HCT116 (cell line): ENCODE data around the gene LRRK1. TPM values are rescaled to one million over a fixed set of nuclear protein-coding genes. Genes with fewer than 3 reads are reported as not detected.

Experiments used
- ATAC-seq: fragments of 200-7000 bp; cut with Tn5 transposase; 2 replicates; pipeline ENCODE4 v1.9.1; 2020; ENCODE audit warnings: mild to moderate bottlenecking, moderate library complexity
- BruUV-seq: library from RNA; stranded (reverse); fragments of 400-500 nt; replicated peaks from 2 replicates; lab custom pipeline; 2021; lab: Mats Ljungman, UMichigan
- CTCF ChIA-PET: fragments of 300-600 bp; sonication (Branson Sonifier 250); formaldehyde crosslinking; loops from one replicate; lab custom pipeline; 2021; ENCODE audit warnings: antibody characterized with exemption; lab: Charles Lee
- POLR2A ChIA-PET: fragments of 300-600, 350-600 bp; sonication (Branson Sonifier 250); formaldehyde crosslinking; loops from one replicate; lab custom pipeline; 2021; ENCODE audit warnings: antibody characterized with exemption; lab: Charles Lee
- RAD21 ChIA-PET, 2 experiments: fragments of 300-600 bp; sonication (Branson Sonifier 250); formaldehyde crosslinking; loops; one replicate each; lab custom pipeline; 2023; ENCODE audit warnings: low total read pairs in 2 of 2; ENCODE audit not compliant: uncharacterized antibody in 2 of 2, unreplicated experiment in 2 of 2, low non-redundant PET in 1 of 2; lab: Charles Lee
- DNase-seq: peaks from one replicate; pipeline ENCODE4 v3.0.0-alpha.2; 2010; ENCODE audit warnings: low read depth, low spot score
- H2AFZ ChIP-seq: fragments of 200-600 bp; shearing (Covaris generic), sonication (generic); 2 replicates; pipeline ENCODE4 v1.6.1; 2017; ENCODE audit warnings: low read depth, mixed run types, mixed read lengths, antibody characterized with exemption, low read length; ENCODE audit not compliant: poor library complexity, severe bottlenecking
- H3K27ac ChIP-seq: 2 replicates; pipeline ENCODE4 v1.5.1; 2012; ENCODE audit warnings: low read depth, low read length
- H3K27me3 ChIP-seq: fragments of 200-600 bp; sonication (generic); 2 replicates; pipeline ENCODE4 v1.6.1; 2016; ENCODE audit warnings: mixed run types, low read length, mixed read lengths; ENCODE audit not compliant: insufficient read depth
- H3K36me3 ChIP-seq, 2 experiments: fragments of 200-500 bp in 1 of 2; fragments of 200-600 bp in 1 of 2; sonication (Bioruptor generic) in 1 of 2; sonication (generic) in 1 of 2; 2 replicates each; pipeline versions ENCODE4 v1.5.1 to v1.6.1; 2014 to 2016; ENCODE audit warnings: low read length in 2 of 2, inconsistent platforms in 1 of 2, mixed read lengths in 1 of 2, mixed run types in 1 of 2; ENCODE audit not compliant: insufficient read depth in 2 of 2, control insufficient read depth in 1 of 2
- H3K4me1 ChIP-seq, 2 experiments: fragments of 200-600 bp in 1 of 2; sonication (generic) in 1 of 2; 2 replicates each; pipeline versions ENCODE4 v1.5.1 to v1.6.1; 2012 to 2017; ENCODE audit warnings: low read length in 2 of 2, inconsistent platforms in 1 of 2, mild to moderate bottlenecking in 1 of 2, mixed read lengths in 1 of 2, mixed run types in 1 of 2, moderate library complexity in 1 of 2; ENCODE audit not compliant: insufficient read depth in 2 of 2, control insufficient read depth in 1 of 2
- H3K4me2 ChIP-seq: fragments of 200-600 bp; sonication (generic); 2 replicates; pipeline ENCODE4 v1.6.1; 2017; ENCODE audit warnings: mixed run types, low read length, mixed read lengths
- H3K4me3 ChIP-seq, 2 experiments: fragments of 200-600 bp in 1 of 2; sonication (generic) in 1 of 2; replicated peaks in 1 of 2; 2 replicates each; pipeline ENCODE4 v1.5.1; 2011 to 2016; ENCODE audit warnings: low read length in 2 of 2, control low read depth in 1 of 2, low read depth in 1 of 2, mild to moderate bottlenecking in 1 of 2, mixed read lengths in 1 of 2, mixed run types in 1 of 2
- H3K79me2 ChIP-seq: fragments of 200-600 bp; sonication (generic); 2 replicates; pipeline ENCODE4 v1.6.1; 2017; ENCODE audit warnings: mild to moderate bottlenecking, mixed run types, low read length, moderate library complexity, mixed read lengths; ENCODE audit not compliant: insufficient read depth
- H3K9ac ChIP-seq: fragments of 200-600 bp; sonication (generic); 2 replicates; pipeline ENCODE4 v1.6.1; 2016; ENCODE audit warnings: low read length, mixed read lengths
- H3K9me2 ChIP-seq: fragments of 200-600 bp; sonication (generic), shearing (Covaris generic); 2 replicates; pipeline ENCODE4 v1.6.1; 2017; ENCODE audit warnings: mixed run types, mild to moderate bottlenecking, moderate library complexity; ENCODE audit not compliant: insufficient read depth
- H3K9me3 ChIP-seq, 2 experiments: fragments of 200-500 bp in 1 of 2; fragments of 200-600 bp in 1 of 2; sonication (Bioruptor generic) in 1 of 2; sonication (generic) in 1 of 2; 2 replicates each; pipeline ENCODE4 v1.6.1; 2014 to 2017; ENCODE audit warnings: low read length in 2 of 2, mixed read lengths in 2 of 2, inconsistent platforms in 1 of 2, low read depth in 1 of 2, mild to moderate bottlenecking in 1 of 2, mixed run types in 1 of 2, moderate library complexity in 1 of 2; ENCODE audit not compliant: control insufficient read depth in 1 of 2, insufficient read depth in 1 of 2
- H4K20me1 ChIP-seq: fragments of 200-600 bp; sonication (generic), shearing (Covaris generic); 2 replicates; pipeline ENCODE4 v1.6.1; 2017; ENCODE audit warnings: mixed run types, mild to moderate bottlenecking, moderate library complexity; ENCODE audit not compliant: insufficient read depth
- ATF3 ChIP-seq: IDR thresholded peaks from 2 replicates; pipeline ENCODE4 v1.6.1; 2012
- CBX3 ChIP-seq: IDR thresholded peaks from 2 replicates; pipeline ENCODE4 v1.6.1; 2012; ENCODE audit warnings: low read depth
- CEBPB ChIP-seq: IDR thresholded peaks from 2 replicates; pipeline ENCODE4 v1.6.1; 2012; ENCODE audit warnings: low read depth
- EGR1 ChIP-seq: IDR thresholded peaks from 2 replicates; pipeline ENCODE4 v1.6.1; 2012; ENCODE audit warnings: low read depth
- EZH2 ChIP-seq: fragments of 200-600 bp; sonication (generic); IDR thresholded peaks from 2 replicates; pipeline ENCODE4 v1.6.1; 2017; ENCODE audit warnings: antibody characterized with exemption, mixed run types
- EZH2phosphoT487 ChIP-seq: fragments of 200-600 bp; IDR thresholded peaks from 2 replicates; pipeline ENCODE4 v1.6.1; 2018; ENCODE audit warnings: antibody characterized with exemption, borderline replicate concordance
- FOSL1 ChIP-seq: IDR thresholded peaks from 2 replicates; pipeline ENCODE4 v1.6.1; 2012; ENCODE audit warnings: low read depth
- JUND ChIP-seq: IDR thresholded peaks from 2 replicates; pipeline ENCODE4 v1.6.1; 2012
- POLR2A ChIP-seq: IDR thresholded peaks from 2 replicates; pipeline ENCODE4 v1.7.0; 2011; ENCODE audit warnings: borderline replicate concordance; ENCODE audit not compliant: insufficient read depth, insufficient read length; ENCODE audit errors: extremely low read depth
- SIN3A ChIP-seq: IDR thresholded peaks from 2 replicates; pipeline ENCODE4 v1.6.1; 2012; ENCODE audit warnings: low read depth
- SP1 ChIP-seq: IDR thresholded peaks from 2 replicates; pipeline ENCODE4 v1.6.1; 2012; ENCODE audit warnings: low read depth
- SRF ChIP-seq: IDR thresholded peaks from 2 replicates; pipeline ENCODE4 v1.6.1; 2012; ENCODE audit warnings: low read depth
- TCF7L2 ChIP-seq: IDR thresholded peaks from 2 replicates; pipeline ENCODE4 v1.7.0; 2011; ENCODE audit warnings: borderline replicate concordance, inconsistent platforms; ENCODE audit not compliant: insufficient read depth, insufficient read length; ENCODE audit errors: extremely low read depth
- YY1 ChIP-seq: IDR thresholded peaks from 2 replicates; pipeline ENCODE4 v1.6.1; 2011; ENCODE audit warnings: low read length, low read depth, moderate library complexity, mild to moderate bottlenecking; ENCODE audit not compliant: insufficient replicate concordance; ENCODE audit errors: extremely low read depth
- ZFX ChIP-seq: fragments of 450-650 bp; IDR thresholded peaks from 2 replicates; pipeline ENCODE4 v1.6.1; 2017
- ZNF274 ChIP-seq: fragments of 200-500 bp; sonication (Bioruptor generic); IDR thresholded peaks from 2 replicates; pipeline ENCODE4 v1.6.1; 2014; ENCODE audit warnings: mild to moderate bottlenecking, low read depth, low read length, inconsistent platforms
- intact Hi-C: fragments of 100-400 bp; cut with micrococcal nuclease; formaldehyde crosslinking; loops from 2 replicates; pipeline ENCODE4 v1.10.0; 2022
- total RNA-seq: library from RNA; stranded (reverse); gene quantifications from one replicate; pipeline ENCODE4 v1.2.1, GENCODE V29; 2021; ENCODE audit not compliant: unreplicated experiment
- TF ChIP-seq, protein P1 (sequence below): IDR thresholded peaks from 2 replicates; pipeline ENCODE4 v1.6.1; 2012; ENCODE audit warnings: low read depth
- TF ChIP-seq, protein P2 (sequence below): IDR thresholded peaks from 2 replicates; pipeline ENCODE4 v1.6.1; 2011; ENCODE audit warnings: mild to moderate bottlenecking, low read length, moderate library complexity; ENCODE audit not compliant: insufficient replicate concordance; ENCODE audit errors: extremely low read depth

Gene LRRK1
- total RNA-seq, 1 experiment from 2014 or later, result 21.6 TPM

DNA sequence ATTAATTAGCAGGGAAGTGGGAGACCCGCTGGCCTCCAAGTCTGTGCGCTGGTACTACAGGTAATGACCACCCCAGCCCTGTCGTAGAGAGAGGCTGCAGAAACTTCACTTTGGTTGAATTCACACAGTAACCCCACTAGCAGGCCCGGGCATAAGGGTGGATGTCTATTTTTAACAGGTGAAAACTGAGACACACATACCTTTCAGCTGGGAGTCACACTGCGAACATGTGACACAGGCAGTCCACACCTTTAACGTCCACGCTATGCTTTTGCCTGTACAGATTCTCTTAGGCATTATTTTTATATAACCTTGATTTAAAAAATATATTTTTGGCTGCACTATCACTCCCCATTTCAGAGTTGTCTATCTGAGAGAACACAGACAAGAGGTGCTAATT, 3.9 kb downstream of the LRRK1 start:
- CTCF ChIA-PET, result no interaction called here
- Histone ChIP-seq H3K4me2 (no peak overlapping the region), H2AFZ (no peak overlapping the region), H4K20me1 (no peaks in the 10 kb centered on the region), H3K4me1 (peaks cover 0 to 15% of the 10 kb centered on the region in 2 experiments; a peak in 1 of 4 replicates), H3K4me3 (no peak overlapping the region), H3K27me3 (no peaks in the 10 kb centered on the region), H3K9me3 (no peaks in the 10 kb centered on the region), H3K9me2 (no peaks in the 10 kb centered on the region)
- BruUV-seq, result no TSS peak
- ATAC-seq, result no peak
- no peak for TF ChIP-seq SP1
- no peak for TF ChIP-seq ATF3
- TF ChIP-seq SRF, result no peak
- no peak for TF ChIP-seq FOSL1
- TF ChIP-seq EZH2, result no peak
- TF ChIP-seq, protein P1, sequence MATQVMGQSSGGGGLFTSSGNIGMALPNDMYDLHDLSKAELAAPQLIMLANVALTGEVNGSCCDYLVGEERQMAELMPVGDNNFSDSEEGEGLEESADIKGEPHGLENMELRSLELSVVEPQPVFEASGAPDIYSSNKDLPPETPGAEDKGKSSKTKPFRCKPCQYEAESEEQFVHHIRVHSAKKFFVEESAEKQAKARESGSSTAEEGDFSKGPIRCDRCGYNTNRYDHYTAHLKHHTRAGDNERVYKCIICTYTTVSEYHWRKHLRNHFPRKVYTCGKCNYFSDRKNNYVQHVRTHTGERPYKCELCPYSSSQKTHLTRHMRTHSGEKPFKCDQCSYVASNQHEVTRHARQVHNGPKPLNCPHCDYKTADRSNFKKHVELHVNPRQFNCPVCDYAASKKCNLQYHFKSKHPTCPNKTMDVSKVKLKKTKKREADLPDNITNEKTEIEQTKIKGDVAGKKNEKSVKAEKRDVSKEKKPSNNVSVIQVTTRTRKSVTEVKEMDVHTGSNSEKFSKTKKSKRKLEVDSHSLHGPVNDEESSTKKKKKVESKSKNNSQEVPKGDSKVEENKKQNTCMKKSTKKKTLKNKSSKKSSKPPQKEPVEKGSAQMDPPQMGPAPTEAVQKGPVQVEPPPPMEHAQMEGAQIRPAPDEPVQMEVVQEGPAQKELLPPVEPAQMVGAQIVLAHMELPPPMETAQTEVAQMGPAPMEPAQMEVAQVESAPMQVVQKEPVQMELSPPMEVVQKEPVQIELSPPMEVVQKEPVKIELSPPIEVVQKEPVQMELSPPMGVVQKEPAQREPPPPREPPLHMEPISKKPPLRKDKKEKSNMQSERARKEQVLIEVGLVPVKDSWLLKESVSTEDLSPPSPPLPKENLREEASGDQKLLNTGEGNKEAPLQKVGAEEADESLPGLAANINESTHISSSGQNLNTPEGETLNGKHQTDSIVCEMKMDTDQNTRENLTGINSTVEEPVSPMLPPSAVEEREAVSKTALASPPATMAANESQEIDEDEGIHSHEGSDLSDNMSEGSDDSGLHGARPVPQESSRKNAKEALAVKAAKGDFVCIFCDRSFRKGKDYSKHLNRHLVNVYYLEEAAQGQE, result no peak
- no peak for TF ChIP-seq POLR2A
- TF ChIP-seq, protein P2, sequence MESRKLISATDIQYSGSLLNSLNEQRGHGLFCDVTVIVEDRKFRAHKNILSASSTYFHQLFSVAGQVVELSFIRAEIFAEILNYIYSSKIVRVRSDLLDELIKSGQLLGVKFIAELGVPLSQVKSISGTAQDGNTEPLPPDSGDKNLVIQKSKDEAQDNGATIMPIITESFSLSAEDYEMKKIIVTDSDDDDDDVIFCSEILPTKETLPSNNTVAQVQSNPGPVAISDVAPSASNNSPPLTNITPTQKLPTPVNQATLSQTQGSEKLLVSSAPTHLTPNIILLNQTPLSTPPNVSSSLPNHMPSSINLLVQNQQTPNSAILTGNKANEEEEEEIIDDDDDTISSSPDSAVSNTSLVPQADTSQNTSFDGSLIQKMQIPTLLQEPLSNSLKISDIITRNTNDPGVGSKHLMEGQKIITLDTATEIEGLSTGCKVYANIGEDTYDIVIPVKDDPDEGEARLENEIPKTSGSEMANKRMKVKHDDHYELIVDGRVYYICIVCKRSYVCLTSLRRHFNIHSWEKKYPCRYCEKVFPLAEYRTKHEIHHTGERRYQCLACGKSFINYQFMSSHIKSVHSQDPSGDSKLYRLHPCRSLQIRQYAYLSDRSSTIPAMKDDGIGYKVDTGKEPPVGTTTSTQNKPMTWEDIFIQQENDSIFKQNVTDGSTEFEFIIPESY, result no peak
- no peak for TF ChIP-seq JUND
- TF ChIP-seq EGR1, result no peak
- TF ChIP-seq EZH2phosphoT487, result no peak
- no peak for TF ChIP-seq TCF7L2
- TF ChIP-seq CEBPB, result no peak
- TF ChIP-seq ZNF274, result no peak
- no peak for TF ChIP-seq YY1
- TF ChIP-seq CBX3, result no peak
- TF ChIP-seq ZFX, result no peak
- TF ChIP-seq SIN3A, result no peak
- TF ChIP-seq, all 23 proteins: peak for 0
- intact Hi-C loops, result no loop called here
- no peak for DNase-seq
- RAD21 ChIA-PET, result no interaction called here
- Histone ChIP-seq H3K9ac (no peak overlapping the region), H3K27ac (no peak overlapping the region), H3K79me2 (peaks cover 14% of the 10 kb centered on the region; the same call in 1 of the 2 replicates), H3K36me3 (peaks cover 0 to 20% of the 10 kb centered on the region in 2 experiments; a peak in 2 of 4 replicates)
- POLR2A ChIA-PET, result no interaction called here
